Activated CD8-positive, alpha-beta memory T cell treated with anti-CD3 and anti-CD28 coated beads for 4 hours (primary cell): ENCODE data around the gene TBX5.

ENCODE experiments used
- DNase-seq, 2 donors: peaks; one replicate each; pipeline ENCODE4 v3.0.0-alpha.2; 2020; ENCODE audit warnings: low read depth in 2 of 2

TBX5 gene

GRCh38 chr12:114320968-114321367, 85.0 kb downstream of the TBX5 start:
- no peak for DNase-seq

GRCh38 chr12:114320101-114320500, 85.8 kb downstream of the TBX5 start:
- DNase-seq: no peak

- no peak for DNase-seq
These were observed 86.5 kb downstream of the TBX5 start for GRCh38 chr12:114319422-114319821.

GRCh38 chr12:114318984-114319383, 87.0 kb downstream of the TBX5 start:
- no peak for DNase-seq

GRCh38 chr12:114316076-114316475, 89.9 kb downstream of the TBX5 start:
- DNase-seq: no peak

GRCh38 chr12:114314974-114315720, 90.8 kb downstream of the TBX5 start:
- DNase-seq: no peak

- DNase-seq: no peak
These were observed 91.5 kb downstream of the TBX5 start for GRCh38 chr12:114314403-114314802.

- no peak for DNase-seq
These were observed 92.0 kb downstream of the TBX5 start for GRCh38 chr12:114313910-114314309.

- no peak for DNase-seq
These were observed 94.0 kb downstream of the TBX5 start for GRCh38 chr12:114311974-114312373.

- no peak for DNase-seq
These were observed 99.3 kb downstream of the TBX5 start for GRCh38 chr12:114306646-114307045.

- no peak for DNase-seq
These were observed 100.5 kb downstream of the TBX5 start for GRCh38 chr12:114305446-114305845.
